A673 (cell line): Measurements from ENCODE around the gene ECE1.

Experiments
- EZH2 ChIP-seq: fragments of 200-600 bp; sonication (generic); IDR thresholded peaks from 2 replicates; pipeline ENCODE4 v1.6.1; 2017; ENCODE audit warnings: borderline replicate concordance, low read depth, mild to moderate bottlenecking, mixed read lengths, antibody characterized with exemption, low read length; ENCODE audit not compliant: poor library complexity, severe bottlenecking
- TF ChIP-seq, protein P1 (sequence below): fragments of 300-800, 200-600 bp; sonication (generic); conservative IDR thresholded peaks from 2 replicates; pipeline ENCODE4 v1.5.1; 2017; ENCODE audit warnings: low read depth, mild to moderate bottlenecking, antibody characterized with exemption, low read length, moderate library complexity, mixed read lengths

DNA sequence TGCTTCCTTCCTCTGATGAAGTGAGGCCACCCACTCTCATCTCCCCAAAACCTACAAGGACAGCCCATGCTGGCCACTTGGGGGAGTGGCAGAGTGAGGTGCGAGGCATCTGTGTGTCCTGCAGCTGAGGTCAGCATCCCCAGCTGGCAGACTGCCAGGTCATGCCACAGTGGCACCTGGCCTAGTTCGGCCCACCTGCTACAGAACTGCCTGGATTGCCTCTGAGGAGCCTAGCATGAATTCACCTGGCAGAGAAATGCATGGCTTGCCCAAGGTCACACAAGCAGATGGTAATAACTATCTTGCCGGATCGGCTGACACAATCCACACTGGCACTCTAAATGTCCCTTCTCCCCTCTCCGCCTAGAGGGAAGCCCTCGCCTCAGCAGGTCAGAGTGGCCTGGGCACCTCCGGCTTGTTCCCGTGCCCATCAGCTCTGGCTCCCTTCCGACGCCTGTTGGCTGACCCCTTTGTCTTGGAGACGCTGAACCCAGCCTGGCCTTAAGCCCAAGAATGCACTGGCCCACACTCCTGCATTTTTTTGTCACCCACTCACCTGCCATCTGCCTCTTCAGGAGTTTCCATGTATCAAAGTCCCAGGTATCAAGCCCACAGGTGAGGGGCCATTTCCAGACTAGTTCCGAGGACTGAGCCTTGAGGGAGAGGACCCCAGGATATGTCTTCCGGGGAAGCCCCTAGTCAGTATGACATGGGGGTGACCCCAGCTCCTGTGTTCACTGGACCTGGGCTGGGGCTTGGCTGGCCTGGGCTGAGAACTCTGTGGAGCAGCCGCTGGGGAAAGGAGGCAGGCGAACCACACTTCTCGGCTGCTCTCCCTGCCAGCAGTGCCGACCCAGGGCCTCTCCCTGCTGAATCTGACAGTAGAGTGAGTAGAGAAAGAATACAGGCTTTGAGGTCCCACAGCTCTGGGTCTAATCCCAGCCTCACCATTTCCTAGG lies 21.7 kb downstream of the ECE1 start:
- TF ChIP-seq, protein P1, sequence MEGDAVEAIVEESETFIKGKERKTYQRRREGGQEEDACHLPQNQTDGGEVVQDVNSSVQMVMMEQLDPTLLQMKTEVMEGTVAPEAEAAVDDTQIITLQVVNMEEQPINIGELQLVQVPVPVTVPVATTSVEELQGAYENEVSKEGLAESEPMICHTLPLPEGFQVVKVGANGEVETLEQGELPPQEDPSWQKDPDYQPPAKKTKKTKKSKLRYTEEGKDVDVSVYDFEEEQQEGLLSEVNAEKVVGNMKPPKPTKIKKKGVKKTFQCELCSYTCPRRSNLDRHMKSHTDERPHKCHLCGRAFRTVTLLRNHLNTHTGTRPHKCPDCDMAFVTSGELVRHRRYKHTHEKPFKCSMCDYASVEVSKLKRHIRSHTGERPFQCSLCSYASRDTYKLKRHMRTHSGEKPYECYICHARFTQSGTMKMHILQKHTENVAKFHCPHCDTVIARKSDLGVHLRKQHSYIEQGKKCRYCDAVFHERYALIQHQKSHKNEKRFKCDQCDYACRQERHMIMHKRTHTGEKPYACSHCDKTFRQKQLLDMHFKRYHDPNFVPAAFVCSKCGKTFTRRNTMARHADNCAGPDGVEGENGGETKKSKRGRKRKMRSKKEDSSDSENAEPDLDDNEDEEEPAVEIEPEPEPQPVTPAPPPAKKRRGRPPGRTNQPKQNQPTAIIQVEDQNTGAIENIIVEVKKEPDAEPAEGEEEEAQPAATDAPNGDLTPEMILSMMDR, result no peak
- no peak for TF ChIP-seq EZH2
